Epithelial cell of esophagus (primary cell): Measurements from ENCODE around the gene SSTR3.

ENCODE experiments used
- DNase-seq: peaks from one replicate; pipeline ENCODE4 v3.0.0; 2010; ENCODE audit warnings: low read depth
- H3K4me3 ChIP-seq: 2 replicates; pipeline ENCODE4 v1.5.1; 2011; ENCODE audit warnings: mild to moderate bottlenecking, low read length, control low read depth
- TF ChIP-seq, protein P1 (sequence below): IDR thresholded peaks from 2 replicates; pipeline ENCODE4 v1.5.1; 2011; ENCODE audit warnings: low read depth, mild to moderate bottlenecking, low read length, control low read depth, inconsistent platforms; ENCODE audit not compliant: insufficient read depth; ENCODE audit errors: missing control alignments

SSTR3 gene

DNA sequence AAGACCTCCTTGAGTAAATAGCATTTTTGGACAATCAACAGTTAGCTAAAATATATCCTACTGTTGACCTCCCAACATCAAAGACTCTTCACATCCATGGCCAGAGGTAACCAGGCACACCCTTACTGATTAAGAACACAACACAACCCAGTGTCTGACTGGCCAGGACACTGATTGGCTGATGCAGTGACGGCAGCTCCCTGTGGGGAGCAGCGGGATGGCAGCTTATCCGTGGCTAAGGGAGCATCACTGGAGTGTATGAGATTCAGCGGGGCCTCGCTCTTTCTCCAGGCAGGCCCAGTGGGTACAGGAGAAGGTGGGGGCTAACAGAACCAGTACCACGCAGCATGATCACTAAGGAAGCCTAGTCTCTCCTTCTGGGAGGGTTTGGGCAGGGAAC lies 52.2 kb downstream of the SSTR3 start:
- no peak overlapping the region for H3K4me3 ChIP-seq
- DNase-seq, result no peak
- TF ChIP-seq, protein P1, sequence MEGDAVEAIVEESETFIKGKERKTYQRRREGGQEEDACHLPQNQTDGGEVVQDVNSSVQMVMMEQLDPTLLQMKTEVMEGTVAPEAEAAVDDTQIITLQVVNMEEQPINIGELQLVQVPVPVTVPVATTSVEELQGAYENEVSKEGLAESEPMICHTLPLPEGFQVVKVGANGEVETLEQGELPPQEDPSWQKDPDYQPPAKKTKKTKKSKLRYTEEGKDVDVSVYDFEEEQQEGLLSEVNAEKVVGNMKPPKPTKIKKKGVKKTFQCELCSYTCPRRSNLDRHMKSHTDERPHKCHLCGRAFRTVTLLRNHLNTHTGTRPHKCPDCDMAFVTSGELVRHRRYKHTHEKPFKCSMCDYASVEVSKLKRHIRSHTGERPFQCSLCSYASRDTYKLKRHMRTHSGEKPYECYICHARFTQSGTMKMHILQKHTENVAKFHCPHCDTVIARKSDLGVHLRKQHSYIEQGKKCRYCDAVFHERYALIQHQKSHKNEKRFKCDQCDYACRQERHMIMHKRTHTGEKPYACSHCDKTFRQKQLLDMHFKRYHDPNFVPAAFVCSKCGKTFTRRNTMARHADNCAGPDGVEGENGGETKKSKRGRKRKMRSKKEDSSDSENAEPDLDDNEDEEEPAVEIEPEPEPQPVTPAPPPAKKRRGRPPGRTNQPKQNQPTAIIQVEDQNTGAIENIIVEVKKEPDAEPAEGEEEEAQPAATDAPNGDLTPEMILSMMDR, result peak; percentile 4

DNA sequence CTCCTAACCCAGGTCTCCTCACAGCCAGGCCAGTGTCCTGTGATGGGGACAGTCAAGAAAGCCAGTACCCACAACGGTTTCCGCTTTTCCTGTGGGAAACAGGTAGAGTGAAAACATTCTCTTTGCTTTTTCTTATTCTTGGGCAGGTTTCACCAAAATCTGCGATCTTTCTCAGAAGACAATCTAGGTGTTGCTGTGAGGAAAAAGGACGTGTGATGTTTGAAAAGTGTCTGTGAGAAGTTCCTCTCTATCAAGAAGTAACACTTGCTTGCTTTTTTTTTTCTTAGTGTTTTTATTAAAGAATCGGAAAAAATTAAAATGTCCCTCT lies 53.4 kb downstream of the SSTR3 start:
- DNase-seq, result no peak
- no peak overlapping the region for H3K4me3 ChIP-seq
- TF ChIP-seq, protein P1, result no peak

DNA sequence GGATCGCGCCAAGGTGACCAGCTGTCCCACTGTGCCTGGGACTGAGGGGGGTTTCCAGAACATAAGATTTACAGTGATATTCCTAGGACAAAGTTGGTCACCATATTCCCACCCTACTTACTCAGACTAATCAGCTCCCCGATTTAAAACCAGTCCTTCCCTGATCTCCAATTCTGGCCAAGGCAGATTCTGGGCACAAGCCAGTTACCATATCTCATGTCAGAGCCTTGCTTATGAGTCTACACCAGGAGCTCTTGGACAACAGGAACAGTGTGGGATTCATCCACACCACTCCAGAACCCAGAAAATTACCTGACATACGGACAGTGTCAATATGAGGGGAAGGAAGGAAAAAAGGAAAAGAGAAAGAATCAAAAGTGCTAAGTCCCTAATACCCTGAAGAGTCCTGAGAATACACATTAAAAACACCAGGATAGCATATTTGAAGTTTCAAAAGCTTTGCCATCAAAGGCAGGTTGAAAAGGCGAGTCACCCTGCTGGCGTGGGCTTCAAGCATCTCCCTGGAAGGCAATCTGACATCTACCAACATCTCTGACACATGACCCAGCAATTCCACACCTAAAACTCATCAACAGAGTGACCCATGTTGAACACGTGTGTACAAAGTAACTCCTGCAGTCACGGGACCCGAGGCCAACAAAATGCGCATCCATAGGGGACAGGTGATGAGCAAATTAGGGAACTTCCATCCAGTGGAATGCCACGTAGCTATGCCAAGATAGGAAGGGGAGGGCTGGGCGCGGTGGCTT lies 54.6 kb downstream of the SSTR3 start:
- TF ChIP-seq, protein P1, result no peak
- DNase-seq, result peak; percentile 67

GRCh38 chr22:37156686-37157435 lies 55.4 kb downstream of the SSTR3 start:
- TF ChIP-seq, protein P1, result no peak
- no peak overlapping the region for H3K4me3 ChIP-seq
- no peak for DNase-seq

More for the DNA sequence above, 54.6 kb downstream of the SSTR3 start:
- no peak overlapping the region for H3K4me3 ChIP-seq

- TF ChIP-seq, protein P1, result no peak
- DNase-seq, result no peak
- no peak overlapping the region for H3K4me3 ChIP-seq
These were observed 56.3 kb downstream of the SSTR3 start for GRCh38 chr22:37155971-37156370.

DNA sequence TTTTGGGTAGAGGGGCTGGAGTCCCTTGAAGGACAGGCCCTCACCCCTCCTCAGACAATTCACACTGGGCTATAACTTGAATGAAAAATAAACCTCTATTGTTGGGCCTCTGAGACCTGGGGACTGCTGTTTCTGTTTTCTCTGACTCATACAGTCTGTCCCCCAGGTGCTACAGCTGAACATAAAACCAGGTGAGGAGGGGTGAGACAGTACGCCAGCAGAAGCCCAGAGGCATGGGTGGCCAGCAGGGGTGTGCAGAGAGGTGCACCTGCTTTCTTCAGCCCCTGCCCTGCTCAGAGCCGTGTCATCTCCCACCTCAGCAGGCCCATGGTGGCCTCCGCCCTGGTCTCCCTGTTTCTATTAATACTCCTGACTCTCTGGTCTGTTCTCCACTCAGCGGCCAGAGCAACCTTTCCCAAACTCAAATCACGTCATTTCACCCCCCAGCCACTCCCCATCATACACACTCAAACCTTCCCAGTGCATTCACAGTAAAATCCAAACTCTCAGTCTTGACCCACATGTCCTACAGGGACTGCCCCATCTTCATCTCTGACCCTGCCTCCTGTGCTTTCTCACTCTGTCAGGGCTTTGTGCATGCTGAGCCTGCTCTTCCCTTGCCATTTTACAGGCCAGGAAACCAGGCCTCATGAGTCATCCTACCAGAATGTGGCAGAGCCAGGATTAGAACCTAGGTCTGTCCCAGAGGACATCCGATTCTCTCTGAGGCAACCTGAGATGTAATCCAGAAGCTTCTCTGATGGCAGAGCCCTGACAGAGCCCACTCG lies 57.2 kb downstream of the SSTR3 start:
- TF ChIP-seq, protein P1, result no peak

More for the DNA sequence above, 57.2 kb downstream of the SSTR3 start:
- peak; percentile 38 for DNase-seq
- no peak overlapping the region for H3K4me3 ChIP-seq
